CD4-positive, CD25-positive, alpha-beta regulatory T cell (primary cell): ENCODE measurements around the gene IGDCC3. TPM values are rescaled to one million over a fixed set of nuclear protein-coding genes. Genes with fewer than 3 reads are reported as not detected.

Experiments
- ATAC-seq, 2 donors: fragments of 150-1000 bp; cut with Tn5 transposase; one replicate each; pipeline ENCODE4 v1.10.0; 2021; ENCODE audit warnings: low read depth in 2 of 2, moderate number of reproducible peaks in 2 of 2, moderate library complexity in 1 of 2
- DNase-seq, 3 donors: peaks; one replicate each; pipeline versions ENCODE4 v3.0.0 to v3.0.0-alpha.2; 2012 to 2022; ENCODE audit warnings: mixed read lengths in 1 of 3
- H3K27ac ChIP-seq: one replicate; pipeline ENCODE4 v1.7.0; 2013; ENCODE audit warnings: mild to moderate bottlenecking, low read length; ENCODE audit not compliant: insufficient read depth, poor library complexity, severe bottlenecking
- H3K27me3 ChIP-seq: one replicate; pipeline ENCODE4 v1.7.0; 2013; ENCODE audit warnings: low read length; ENCODE audit not compliant: control insufficient read depth, insufficient read depth
- H3K36me3 ChIP-seq: one replicate; pipeline ENCODE4 v1.7.0; 2013; ENCODE audit warnings: mild to moderate bottlenecking, low read length, moderate library complexity; ENCODE audit not compliant: control insufficient read depth, insufficient read depth
- H3K4me1 ChIP-seq: 2 replicates; pipeline ENCODE4 v1.7.0; 2013; ENCODE audit warnings: mild to moderate bottlenecking, low read length; ENCODE audit not compliant: insufficient read depth, control insufficient read depth, poor library complexity, severe bottlenecking
- H3K4me3 ChIP-seq: one replicate; pipeline ENCODE4 v1.7.0; 2013; ENCODE audit warnings: low read depth, mild to moderate bottlenecking, low read length, moderate library complexity
- H3K9me3 ChIP-seq, 2 experiments: 1 replicate in 1 of 2; 2 replicates in 1 of 2; pipeline ENCODE4 v1.7.0; 2013; ENCODE audit warnings: low read length in 2 of 2, mild to moderate bottlenecking in 1 of 2, moderate library complexity in 1 of 2; ENCODE audit not compliant: control insufficient read depth in 2 of 2
- H3K27ac Mint-ChIP-seq, 3 donors: one replicate each; pipeline ENCODE4 v1.8.0; 2020 to 2022; ENCODE audit warnings: mild to moderate bottlenecking in 3 of 3, mixed read lengths in 3 of 3, moderate library complexity in 2 of 3
- H3K27me3 Mint-ChIP-seq: one replicate; pipeline ENCODE4 v1.8.0; 2022; ENCODE audit warnings: mild to moderate bottlenecking, mixed read lengths
- H3K36me3 Mint-ChIP-seq: one replicate; pipeline ENCODE4 v1.8.0; 2020; ENCODE audit warnings: mixed read lengths
- H3K4me1 Mint-ChIP-seq, 4 donors: one replicate each; pipeline ENCODE4 v1.8.0; 2020 to 2022; ENCODE audit warnings: mixed read lengths in 4 of 4, mild to moderate bottlenecking in 1 of 4
- H3K4me3 Mint-ChIP-seq, 4 donors: one replicate each; pipeline ENCODE4 v1.8.0; 2020 to 2022; ENCODE audit warnings: mild to moderate bottlenecking in 4 of 4, mixed read lengths in 4 of 4, moderate library complexity in 3 of 4
- H3K9me3 Mint-ChIP-seq, 7 donors: one replicate each; pipeline ENCODE4 v1.8.0; 2020 to 2022; ENCODE audit warnings: mixed read lengths in 7 of 7, mild to moderate bottlenecking in 3 of 7, moderate library complexity in 2 of 7
- polyA plus RNA-seq, 4 donors: library from polyadenylated mRNA; unstranded; fragments of 300-500 nt; fragmentation: Illumina TruSeq; gene quantifications; one replicate each; pipeline ENCODE4 v1.2.3, GENCODE V29; 2021
- total RNA-seq: library from RNA; stranded (reverse); gene quantifications from one replicate; pipeline ENCODE4 v1.2.3, GENCODE V29; 2022

Gene IGDCC3
- total and polyA plus RNA-seq, 5 donors from 2014 or later, result not detected

GRCh38 chr15:65310431-65311137, 67.2 kb downstream of the IGDCC3 start:
- Histone ChIP-seq H3K27me3 (no peaks in the 10 kb centered on the region), H3K9me3 (no peaks in the 10 kb centered on the region), H3K4me1 (no peaks in the 10 kb centered on the region), H3K27ac (no peak overlapping the region), H3K36me3 (no peaks in the 10 kb centered on the region), H3K4me3 (no peak overlapping the region)
- Mint-ChIP-seq H3K9me3 (no peaks in the 10 kb centered on the region), H3K36me3 (no peaks in the 10 kb centered on the region), H3K27me3 (peaks cover 4% of the 10 kb centered on the region), H3K4me1 (peaks cover 0 to 7% (median 3%) of the 10 kb centered on the region in 4 donors), H3K4me3 (no peak overlapping the region), H3K27ac (no peak overlapping the region)
- no peak for ATAC-seq
- no peak for DNase-seq

GRCh38 chr15:65309882-65310418, 67.9 kb downstream of the IGDCC3 start:
- DNase-seq (no peak), ATAC-seq (no peak)
- H3K27ac ChIP-seq, result no peak overlapping the region
- H3K27ac Mint-ChIP-seq, result peak overlapping the region in 1 of 3 donors; percentile 74
- no peak overlapping the region for H3K4me3 Mint-ChIP-seq
- H3K36me3 ChIP-seq, result no peaks in the 10 kb centered on the region
- H3K4me1 Mint-ChIP-seq, result peaks cover under 1 to 11% (median 5%) of the 10 kb centered on the region in 4 donors
- no peak overlapping the region for H3K4me3 ChIP-seq
- no peaks in the 10 kb centered on the region for H3K36me3 Mint-ChIP-seq
- peaks cover 1% of the 10 kb centered on the region for H3K27me3 Mint-ChIP-seq
- no peaks in the 10 kb centered on the region for H3K27me3 ChIP-seq
- H3K9me3 ChIP-seq, result no peaks in the 10 kb centered on the region
- H3K4me1 ChIP-seq, result no peaks in the 10 kb centered on the region
- H3K9me3 Mint-ChIP-seq, result no peaks in the 10 kb centered on the region

DNA sequence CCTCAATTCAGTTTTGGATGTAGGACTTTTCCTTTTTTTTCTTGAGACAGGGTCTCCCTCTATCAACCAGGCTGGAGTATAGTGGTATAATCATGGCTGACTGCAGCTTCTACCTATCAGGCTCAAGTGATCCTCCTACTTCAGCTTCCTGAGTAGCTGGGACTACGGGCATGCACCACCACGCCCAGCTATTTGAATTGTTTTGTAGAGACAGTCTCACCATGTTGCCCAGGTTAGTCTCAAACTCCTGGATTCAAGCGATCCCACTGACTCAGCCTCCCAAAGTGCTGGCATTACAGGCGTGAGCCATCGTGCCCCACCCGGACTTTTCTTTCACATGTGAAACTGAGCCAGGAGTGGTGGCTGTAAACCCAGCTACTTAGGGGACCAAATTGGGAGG, 69.8 kb downstream of the IGDCC3 start:
- ATAC-seq (no peak), DNase-seq (no peak)
- Mint-ChIP-seq H3K4me3 (peak overlapping the region in 1 of 4 donors; percentile 51), H3K36me3 (no peaks in the 10 kb centered on the region), H3K4me1 (peaks cover 6 to 24% (median 18%) of the 10 kb centered on the region in 4 donors), H3K27me3 (peaks cover 12% of the 10 kb centered on the region), H3K27ac (no peak overlapping the region), H3K9me3 (no peaks in the 10 kb centered on the region)
- Histone ChIP-seq H3K36me3 (no peaks in the 10 kb centered on the region), H3K4me1 (peaks cover 8% of the 10 kb centered on the region), H3K4me3 (no peak overlapping the region), H3K27me3 (no peaks in the 10 kb centered on the region), H3K27ac (no peak overlapping the region), H3K9me3 (no peaks in the 10 kb centered on the region)

DNA sequence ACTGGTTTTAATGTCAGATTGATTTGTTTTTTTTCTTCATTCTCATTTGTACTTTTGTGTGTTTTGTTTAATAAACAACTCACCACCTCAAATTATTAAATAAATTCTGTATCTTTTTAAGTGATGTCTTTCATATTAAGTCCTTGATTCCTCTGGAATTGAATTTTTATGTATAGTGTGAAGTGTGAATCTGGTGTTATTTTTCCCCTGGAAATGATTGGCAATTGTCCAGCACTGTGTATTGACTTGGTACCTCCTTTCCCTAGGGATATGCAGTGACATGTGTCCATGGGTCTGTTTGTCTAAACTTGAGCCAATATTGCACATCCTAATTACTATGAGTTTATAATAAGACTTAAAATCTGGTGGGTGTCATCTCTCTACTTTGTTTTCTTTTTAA, 71.3 kb downstream of the IGDCC3 start:
- peak overlapping the region in 3 of 4 donors; percentile 3 to 56 (median 34) for H3K4me3 Mint-ChIP-seq

DNA sequence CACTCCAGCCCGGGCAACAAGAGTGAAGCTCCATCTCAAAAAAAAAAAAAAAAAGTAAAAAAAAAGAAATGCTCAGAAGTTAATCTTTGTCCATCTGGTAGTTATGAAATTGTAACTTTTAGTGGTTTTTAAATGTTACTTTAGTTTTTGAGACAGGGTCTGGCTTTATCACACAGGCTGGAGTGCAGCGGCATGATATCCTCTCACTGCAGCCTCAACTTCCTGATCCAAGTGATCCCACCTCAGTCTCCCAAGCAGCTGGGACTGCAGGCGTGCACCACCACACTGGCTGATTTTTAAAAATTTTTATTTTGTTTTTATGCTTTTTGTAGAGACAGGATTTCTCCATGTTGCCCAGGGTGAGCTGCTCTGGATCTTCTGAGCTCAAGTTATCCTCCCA, 72.0 kb downstream of the IGDCC3 start:
- peaks cover 6 to 24% (median 18%) of the 10 kb centered on the region in 4 donors for H3K4me1 Mint-ChIP-seq
- H3K36me3 Mint-ChIP-seq, result no peaks in the 10 kb centered on the region
- peak overlapping the region in 1 of 3 donors; percentile 98 for H3K27ac Mint-ChIP-seq
- Histone ChIP-seq H3K36me3 (no peaks in the 10 kb centered on the region), H3K4me1 (peaks cover 8% of the 10 kb centered on the region), H3K27ac (no peak overlapping the region), H3K9me3 (no peaks in the 10 kb centered on the region), H3K4me3 (no peak overlapping the region), H3K27me3 (no peaks in the 10 kb centered on the region)
- peak overlapping the region in 3 of 4 donors; percentile 3 to 34 (median 17) for H3K4me3 Mint-ChIP-seq
- ATAC-seq, result no peak
- DNase-seq, result no peak
- peaks cover 12% of the 10 kb centered on the region for H3K27me3 Mint-ChIP-seq
- H3K9me3 Mint-ChIP-seq, result no peaks in the 10 kb centered on the region

More for the DNA sequence above, 71.3 kb downstream of the IGDCC3 start:
- Histone ChIP-seq H3K4me1 (peaks cover 8% of the 10 kb centered on the region), H3K36me3 (no peaks in the 10 kb centered on the region), H3K27ac (no peak overlapping the region), H3K9me3 (no peaks in the 10 kb centered on the region), H3K4me3 (no peak overlapping the region), H3K27me3 (no peaks in the 10 kb centered on the region)
- no peak for ATAC-seq
- no peak overlapping the region for H3K27ac Mint-ChIP-seq
- H3K4me1 Mint-ChIP-seq, result peaks cover 6 to 24% (median 18%) of the 10 kb centered on the region in 4 donors
- no peaks in the 10 kb centered on the region for H3K36me3 Mint-ChIP-seq
- peaks cover 12% of the 10 kb centered on the region for H3K27me3 Mint-ChIP-seq
- no peaks in the 10 kb centered on the region for H3K9me3 Mint-ChIP-seq
- no peak for DNase-seq

- Histone ChIP-seq H3K36me3 (no peaks in the 10 kb centered on the region), H3K4me3 (peak overlapping the region; percentile 93), H3K4me1 (peaks cover 8% of the 10 kb centered on the region), H3K27me3 (no peaks in the 10 kb centered on the region), H3K27ac (peak overlapping the region; percentile 92), H3K9me3 (no peaks in the 10 kb centered on the region)
- H3K4me3 Mint-ChIP-seq, result peak overlapping the region; percentile 93 to 100 (median 97)
- H3K27me3 Mint-ChIP-seq, result peaks cover 12% of the 10 kb centered on the region
- DNase-seq, result no peak
- peak overlapping the region; percentile 98 to 99 (median 98) for H3K27ac Mint-ChIP-seq
- peaks cover 6 to 28% (median 21%) of the 10 kb centered on the region in 4 donors for H3K4me1 Mint-ChIP-seq
- no peak for ATAC-seq
- H3K9me3 Mint-ChIP-seq, result peaks cover 0 to 2% (median 0%) of the 10 kb centered on the region in 7 donors
- no peaks in the 10 kb centered on the region for H3K36me3 Mint-ChIP-seq
Observed at GRCh38 chr15:65305150-65305758, 72.5 kb downstream of the IGDCC3 start.

DNA sequence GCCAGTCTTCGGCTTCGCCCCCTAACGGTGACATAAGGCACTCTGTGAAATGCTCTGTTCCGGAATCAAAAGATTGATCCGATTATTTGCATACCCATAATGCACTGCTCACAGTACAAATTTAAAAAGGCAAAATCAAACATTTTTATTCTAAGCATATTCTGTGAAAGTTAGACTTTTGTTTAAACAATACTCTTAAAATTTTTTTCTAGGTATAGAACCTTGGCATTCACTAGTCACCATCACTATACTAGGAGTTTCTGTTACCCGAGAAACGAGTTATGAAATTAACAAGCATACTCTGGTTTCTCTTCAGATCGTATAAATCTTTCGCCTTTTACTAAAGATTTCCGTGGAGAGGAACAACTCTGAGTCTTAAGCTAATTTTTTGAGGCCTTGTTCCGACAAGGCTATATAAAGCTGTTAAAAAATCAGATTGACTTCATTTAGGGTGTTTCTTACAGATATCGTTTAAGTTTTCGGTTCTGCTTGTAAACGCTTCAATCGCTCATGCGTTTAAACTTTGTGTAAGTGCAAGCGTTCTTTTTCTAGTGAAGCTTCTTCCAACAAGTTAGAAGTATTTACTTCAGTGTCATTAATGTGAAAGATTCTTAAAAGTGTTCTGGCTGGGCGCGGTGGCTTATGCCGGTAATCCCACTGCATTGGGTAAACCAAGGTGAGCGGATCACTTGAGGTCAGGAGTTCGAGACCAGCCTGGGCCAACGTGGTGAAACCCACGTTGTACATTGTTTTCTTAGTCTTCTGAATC, 73.2 kb downstream of the IGDCC3 start, which contains the start of gene RNU5B-1:
Gene RNU5B-1, plus strand, starts transcription at position 297 of the 769 bp plus-strand sequence.
- peaks cover 8% of the 10 kb centered on the region for H3K4me1 ChIP-seq
- H3K4me3 ChIP-seq, result peak within 1 kb of the TSS; percentile 93
- H3K27ac Mint-ChIP-seq, result peak within 1 kb of the TSS; percentile 98 to 99 (median 98)
- peak within 1 kb of the TSS; percentile 92 for H3K27ac ChIP-seq
- H3K27me3 ChIP-seq, result no peaks in the 10 kb centered on the region
- H3K4me3 Mint-ChIP-seq, result peak within 1 kb of the TSS; percentile 93 to 100 (median 97)
- H3K36me3 ChIP-seq, result no peaks in the 10 kb centered on the region
- peaks cover 0 to 2% (median 0%) of the 10 kb centered on the region in 7 donors for H3K9me3 Mint-ChIP-seq
- H3K9me3 ChIP-seq, result no peaks in the 10 kb centered on the region
- H3K4me1 Mint-ChIP-seq, result peaks cover 6 to 31% (median 24%) of the 10 kb centered on the region in 4 donors
- H3K27me3 Mint-ChIP-seq, result peaks cover 12% of the 10 kb centered on the region
- no peaks in the 10 kb centered on the region for H3K36me3 Mint-ChIP-seq
- peak; percentile 70 to 92 (median 92) for DNase-seq
- ATAC-seq, result peak; percentile 78 to 82
